H7 (cell line): ENCODE results near the gene COL5A2. TPM values are rescaled to one million over a fixed set of nuclear protein-coding genes. Genes with fewer than 3 reads are reported as not detected.
A peak's percentile ranks its signal among the peaks of the same experiment; 100 is the strongest.

Experiments
- DNase-seq: peaks from one replicate; pipeline ENCODE4 v3.0.0; 2012
- H3K27me3 ChIP-seq: 2 replicates; pipeline ENCODE4 v1.6.0; 2011; ENCODE audit warnings: mild to moderate bottlenecking, low read length; ENCODE audit not compliant: control insufficient read depth, insufficient read depth
- H3K36me3 ChIP-seq: replicated peaks from 2 replicates; pipeline ENCODE4 v1.5.1; 2011; ENCODE audit warnings: low read length; ENCODE audit not compliant: control insufficient read depth, insufficient read depth
- H3K4me3 ChIP-seq: 2 replicates; pipeline ENCODE4 v1.5.1; 2011; ENCODE audit warnings: low read depth, mild to moderate bottlenecking, control low read depth, low read length, moderate library complexity; ENCODE audit not compliant: insufficient read depth
- total RNA-seq: library from RNA; depleted of rRNA; stranded (reverse); fragments of >200 nt; shearing (Covaris generic); gene quantifications from 2 replicates; pipeline ENCODE4 v1.2.3, GENCODE V29; 2014

COL5A2 gene
- total RNA-seq, 1 experiment from 2014 or later, result 149 TPM

DNA sequence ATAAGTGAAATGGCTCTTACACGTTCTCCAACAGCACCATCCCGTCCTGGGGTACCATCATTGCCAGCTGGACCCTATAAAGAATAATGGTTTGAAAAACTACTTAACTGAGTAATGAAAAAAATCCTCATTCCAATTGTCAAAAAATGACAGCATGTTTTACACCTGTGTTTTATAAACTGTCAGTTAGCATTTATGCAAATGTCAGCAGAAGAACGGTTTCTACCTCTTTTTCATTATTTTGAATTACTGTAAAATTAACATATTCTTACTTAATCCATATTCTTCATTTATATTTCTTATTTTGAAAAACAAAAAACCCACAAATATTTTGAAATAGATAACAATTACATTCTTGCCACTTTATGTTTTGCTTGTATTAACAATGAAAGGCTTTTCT is 131.4 kb downstream of the COL5A2 start:
- Histone ChIP-seq H3K27me3 (no peaks in the 10 kb centered on the region), H3K4me3 (no peak overlapping the region), H3K36me3 (no peaks in the 10 kb centered on the region; the same call in 1 of the 2 replicates)
- DNase-seq, result no peak

DNA sequence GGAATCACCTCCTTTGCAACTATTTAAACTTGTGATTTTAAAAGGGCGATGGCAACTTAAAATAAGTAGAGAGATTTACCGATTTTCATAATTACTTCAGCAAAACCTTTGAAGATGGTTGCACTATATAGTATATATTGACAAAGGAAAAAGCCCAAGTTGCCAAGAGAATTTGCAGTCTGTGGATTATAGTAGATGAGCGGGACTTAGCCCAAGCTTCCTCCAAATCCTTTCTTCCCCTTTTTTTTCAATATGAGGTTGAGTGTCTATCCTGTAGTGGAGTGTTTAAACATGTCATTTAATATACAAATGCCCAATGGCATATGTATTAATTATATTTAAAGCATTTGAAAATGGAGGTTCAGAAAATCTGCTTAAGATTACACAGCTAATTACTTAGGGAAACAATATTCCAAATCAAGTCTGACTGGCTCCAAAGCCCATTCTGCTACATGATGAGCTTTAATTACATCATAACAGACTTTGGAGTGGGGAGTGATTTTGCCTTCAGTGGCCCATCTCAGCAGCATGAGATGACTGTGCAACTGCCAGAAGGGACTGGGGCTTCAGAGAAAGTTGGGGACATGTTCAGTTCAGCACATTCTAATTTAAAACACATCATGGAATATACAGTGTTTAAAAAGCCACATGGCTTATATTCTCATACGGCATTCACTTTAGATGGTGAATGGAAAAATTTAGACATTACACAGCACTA is 132.2 kb downstream of the COL5A2 start:
- no peaks in the 10 kb centered on the region for H3K27me3 ChIP-seq
- H3K36me3 ChIP-seq, result no peaks in the 10 kb centered on the region; the same call in 1 of the 2 replicates
- no peak overlapping the region for H3K4me3 ChIP-seq
- DNase-seq, result no peak

DNA sequence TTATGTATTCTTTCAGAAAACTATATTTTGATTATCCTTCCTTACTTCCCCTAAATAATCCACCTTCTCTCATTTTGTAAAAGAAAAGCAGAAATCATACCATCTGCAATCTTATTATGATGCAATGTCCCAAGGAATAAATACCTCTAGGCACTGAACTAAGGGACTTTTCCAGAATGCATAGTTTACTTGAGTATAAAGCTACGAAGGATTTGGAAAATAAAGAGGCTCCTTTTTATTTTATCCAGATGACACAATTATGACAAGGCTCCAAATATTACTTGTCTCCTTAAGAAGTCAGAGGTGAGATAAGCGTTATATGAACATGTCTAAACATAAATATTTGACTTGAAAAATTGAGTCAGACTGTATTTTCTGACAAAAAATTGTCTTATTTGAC is 133.2 kb downstream of the COL5A2 start:
- Histone ChIP-seq H3K36me3 (no peaks in the 10 kb centered on the region; the same call in 1 of the 2 replicates), H3K4me3 (no peak overlapping the region), H3K27me3 (no peaks in the 10 kb centered on the region)
- no peak for DNase-seq

DNA sequence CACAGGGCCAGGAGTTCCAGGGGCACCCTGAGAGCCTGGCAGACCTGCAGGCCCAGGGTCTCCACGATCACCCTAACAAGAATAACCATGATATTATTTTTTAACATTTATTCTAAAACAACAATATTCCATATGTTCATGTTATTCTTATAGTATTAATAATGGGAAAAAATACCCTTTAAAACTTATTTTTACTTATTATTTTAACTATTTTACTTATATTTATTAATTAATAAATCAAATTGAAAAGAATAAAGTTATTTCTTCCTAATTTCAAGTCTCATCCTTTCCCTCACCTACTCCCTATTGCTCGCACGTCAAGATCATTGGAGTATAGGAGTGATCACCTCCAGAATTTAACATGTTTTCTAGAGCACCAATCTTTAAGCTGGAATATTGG is 133.7 kb downstream of the COL5A2 start:
- no peak for DNase-seq
- H3K4me3 ChIP-seq, result no peak overlapping the region
- no peaks in the 10 kb centered on the region for H3K27me3 ChIP-seq
- H3K36me3 ChIP-seq, result no peaks in the 10 kb centered on the region; the same call in 1 of the 2 replicates

DNA sequence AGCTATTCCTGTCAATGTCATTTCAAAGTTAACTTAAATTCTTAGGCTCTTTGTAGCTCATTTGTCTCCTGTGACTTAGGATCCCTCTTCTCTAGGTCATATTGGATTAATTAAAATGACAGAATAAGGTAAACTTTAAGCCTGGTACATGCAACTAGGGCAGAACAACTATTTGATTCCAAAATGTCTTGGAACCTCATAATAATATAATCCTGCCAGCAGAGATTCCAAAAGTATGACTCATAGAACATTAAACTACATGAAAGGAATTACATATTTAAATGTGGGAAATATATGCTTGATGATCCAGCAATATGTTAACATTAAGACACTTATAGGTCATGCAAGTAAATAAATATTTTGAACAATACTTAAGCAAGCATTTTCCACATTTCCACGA is 142.0 kb downstream of the COL5A2 start:
- H3K27me3 ChIP-seq, result no peaks in the 10 kb centered on the region
- no peaks in the 10 kb centered on the region; the same call in 1 of the 2 replicates for H3K36me3 ChIP-seq
- H3K4me3 ChIP-seq, result no peak overlapping the region
- DNase-seq, result no peak

DNA sequence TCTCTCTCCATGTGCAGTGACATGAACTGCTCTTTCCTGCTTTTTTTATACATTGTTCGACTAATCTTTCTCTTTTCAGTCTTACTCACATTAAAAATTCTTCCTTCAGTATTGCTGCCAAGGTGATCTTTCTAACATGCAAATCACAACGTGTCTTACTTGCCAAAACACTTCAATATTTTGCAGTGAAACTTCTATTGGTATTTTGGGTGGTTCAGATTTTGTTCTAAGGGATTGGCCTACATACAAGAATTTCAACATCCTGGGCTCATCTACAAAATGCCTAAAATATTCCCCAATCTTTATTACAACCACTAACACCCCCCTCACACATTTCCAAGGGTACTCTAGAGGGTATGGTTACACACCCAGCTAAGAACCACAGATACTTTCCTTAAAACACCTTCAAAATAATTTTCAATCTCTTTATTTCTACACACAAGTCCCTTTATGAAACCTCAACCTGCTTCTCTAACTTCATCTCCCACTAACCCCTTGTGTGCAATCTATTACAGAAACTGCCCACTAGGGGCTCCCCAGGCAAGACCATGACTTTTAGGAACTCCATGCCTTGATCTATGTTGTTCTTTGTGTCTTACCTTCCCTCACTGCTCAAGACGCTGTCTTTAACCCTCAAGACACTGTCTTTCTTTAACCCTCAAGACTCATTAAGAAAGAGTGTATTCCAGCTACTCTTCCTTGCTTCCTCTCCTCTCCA is 154.5 kb downstream of the COL5A2 start:
- Histone ChIP-seq H3K27me3 (no peaks in the 10 kb centered on the region), H3K36me3 (no peaks in the 10 kb centered on the region), H3K4me3 (no peak overlapping the region)
- DNase-seq, result peak; percentile 42

DNA sequence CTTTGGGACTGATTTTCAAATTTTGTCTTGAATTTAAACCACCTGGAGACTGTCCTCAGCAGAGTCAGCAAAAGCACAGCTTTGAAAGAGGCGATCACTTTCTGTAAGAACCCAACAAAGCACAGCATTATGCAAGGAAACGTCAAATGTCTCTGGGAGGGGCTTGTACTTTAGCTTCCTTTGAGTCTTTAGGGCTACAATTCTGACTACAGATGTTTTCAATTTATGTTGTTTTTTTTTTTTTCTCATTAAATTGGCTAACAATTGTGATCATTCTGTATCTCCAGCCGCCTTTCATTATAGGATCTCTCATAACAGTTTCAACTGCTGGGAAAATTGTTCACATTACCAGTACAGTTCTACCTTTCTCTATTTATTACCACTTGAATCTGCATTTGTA is 157.1 kb downstream of the COL5A2 start:
- Histone ChIP-seq H3K4me3 (no peak overlapping the region), H3K27me3 (no peaks in the 10 kb centered on the region), H3K36me3 (no peaks in the 10 kb centered on the region)
- DNase-seq, result no peak

DNA sequence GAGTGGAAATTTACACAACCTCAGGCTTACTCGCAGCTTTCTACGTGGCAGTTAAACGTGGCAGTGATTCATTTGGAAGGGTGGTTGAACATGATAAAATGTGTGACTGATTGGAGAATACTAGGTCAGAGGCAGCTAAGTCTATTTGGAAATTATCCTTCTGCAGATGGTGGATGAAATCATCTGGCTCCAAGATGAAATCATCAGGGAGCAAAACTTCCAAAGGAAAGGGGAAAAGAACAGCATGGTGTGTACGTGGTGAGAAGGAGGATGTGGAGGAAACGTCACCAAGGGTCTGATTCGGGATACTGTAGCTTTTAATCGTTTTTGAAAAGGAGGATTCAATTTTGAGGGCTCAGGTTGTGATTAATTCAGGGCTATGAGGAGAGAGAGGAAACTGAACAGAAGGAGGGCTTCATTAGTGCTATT is 157.5 kb downstream of the COL5A2 start:
- Histone ChIP-seq H3K27me3 (no peaks in the 10 kb centered on the region), H3K36me3 (no peaks in the 10 kb centered on the region), H3K4me3 (no peak overlapping the region)
- DNase-seq, result no peak

DNA sequence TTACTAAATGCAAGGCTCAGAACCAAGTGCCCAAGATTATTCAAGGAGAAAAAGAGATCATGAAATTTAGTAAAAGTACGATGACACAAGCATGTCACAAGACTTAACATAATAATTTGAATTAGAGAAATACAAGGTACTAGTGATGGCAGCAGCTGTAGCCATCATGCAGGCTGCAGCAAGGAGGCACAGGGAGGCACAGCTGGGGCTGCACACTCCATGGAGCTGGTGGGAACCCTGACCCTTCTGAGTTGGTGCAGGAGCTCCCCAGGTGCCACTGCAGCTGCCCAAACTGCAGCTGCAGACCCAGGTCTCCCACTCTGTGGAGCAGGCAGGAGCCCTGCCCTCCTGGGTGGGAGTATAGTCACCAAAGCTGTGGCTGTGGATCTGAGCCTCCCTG is 159.4 kb downstream of the COL5A2 start:
- H3K27me3 ChIP-seq, result no peaks in the 10 kb centered on the region
- H3K36me3 ChIP-seq, result no peaks in the 10 kb centered on the region
- no peak for DNase-seq
- no peak overlapping the region for H3K4me3 ChIP-seq

DNA sequence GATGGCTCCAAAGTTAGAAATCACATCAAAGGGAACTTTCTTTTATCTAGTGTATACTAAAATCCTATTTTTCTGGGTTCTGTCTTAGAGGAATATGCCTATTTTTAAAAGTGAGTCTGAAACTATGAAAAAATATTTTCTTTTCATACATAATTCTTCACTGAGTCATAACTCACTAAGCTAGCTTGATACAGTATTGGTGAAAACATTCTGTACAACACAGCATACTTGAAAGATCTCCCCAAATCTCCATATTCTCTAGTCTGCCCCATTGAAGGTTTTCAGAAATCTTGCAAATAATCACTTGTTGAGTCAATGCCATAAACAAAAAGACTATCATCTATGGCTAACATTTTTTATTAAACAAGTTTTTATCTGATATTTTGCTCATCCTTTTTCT is 160.9 kb downstream of the COL5A2 start:
- DNase-seq, result no peak
- H3K36me3 ChIP-seq, result no peaks in the 10 kb centered on the region

DNA sequence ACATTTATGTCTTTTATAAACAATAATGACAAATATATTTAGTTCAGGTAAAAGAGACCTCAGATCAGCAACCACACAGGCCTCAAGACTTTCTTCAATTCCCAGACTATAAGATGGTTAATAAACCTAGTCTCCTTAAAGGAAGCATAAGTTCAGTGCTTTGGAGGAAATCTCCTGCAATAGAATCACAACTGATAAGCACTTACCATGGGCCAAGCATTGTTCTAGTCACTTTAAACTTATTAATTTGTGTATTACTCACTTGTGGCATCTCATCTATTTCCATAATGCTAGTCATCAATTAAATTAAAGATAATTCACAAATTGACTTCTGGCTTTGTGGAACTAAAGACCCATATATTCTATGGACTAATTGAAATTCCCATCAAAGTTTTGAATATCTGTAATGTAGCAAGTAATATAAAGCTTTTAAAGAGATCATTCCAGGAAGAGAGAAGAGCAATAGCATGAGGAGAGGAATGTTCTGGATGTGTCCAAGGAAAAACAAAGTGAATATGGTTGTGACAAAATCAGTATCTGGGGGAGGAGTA is 163.2 kb downstream of the COL5A2 start:
- H3K36me3 ChIP-seq, result no peaks in the 10 kb centered on the region
- no peak for DNase-seq
- no peaks in the 10 kb centered on the region for H3K27me3 ChIP-seq
- no peak overlapping the region for H3K4me3 ChIP-seq

More for the DNA sequence above, 160.9 kb downstream of the COL5A2 start:
- Histone ChIP-seq H3K4me3 (no peak overlapping the region), H3K27me3 (no peaks in the 10 kb centered on the region)

DNA sequence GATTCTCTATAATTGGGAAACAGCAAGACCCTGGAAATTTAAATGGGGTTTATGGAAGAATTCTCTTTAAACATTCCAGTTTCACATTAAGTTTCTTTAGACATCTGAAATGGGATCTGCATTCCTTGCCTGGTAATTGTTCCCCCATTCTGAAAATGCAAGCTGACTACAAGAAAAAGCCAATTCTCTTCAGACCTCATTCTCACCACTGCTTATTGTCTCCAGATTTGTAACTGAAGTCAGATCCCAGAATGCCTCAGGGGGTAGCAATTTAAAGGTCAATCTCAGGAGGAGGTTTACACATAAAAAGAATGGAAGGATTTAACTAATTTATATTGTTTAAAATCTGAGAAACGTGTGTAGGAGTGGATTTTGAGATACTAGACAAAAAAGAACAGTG is 164.2 kb downstream of the COL5A2 start:
- no peak for DNase-seq
- no peaks in the 10 kb centered on the region for H3K36me3 ChIP-seq
- no peak overlapping the region for H3K4me3 ChIP-seq
- H3K27me3 ChIP-seq, result no peaks in the 10 kb centered on the region

DNA sequence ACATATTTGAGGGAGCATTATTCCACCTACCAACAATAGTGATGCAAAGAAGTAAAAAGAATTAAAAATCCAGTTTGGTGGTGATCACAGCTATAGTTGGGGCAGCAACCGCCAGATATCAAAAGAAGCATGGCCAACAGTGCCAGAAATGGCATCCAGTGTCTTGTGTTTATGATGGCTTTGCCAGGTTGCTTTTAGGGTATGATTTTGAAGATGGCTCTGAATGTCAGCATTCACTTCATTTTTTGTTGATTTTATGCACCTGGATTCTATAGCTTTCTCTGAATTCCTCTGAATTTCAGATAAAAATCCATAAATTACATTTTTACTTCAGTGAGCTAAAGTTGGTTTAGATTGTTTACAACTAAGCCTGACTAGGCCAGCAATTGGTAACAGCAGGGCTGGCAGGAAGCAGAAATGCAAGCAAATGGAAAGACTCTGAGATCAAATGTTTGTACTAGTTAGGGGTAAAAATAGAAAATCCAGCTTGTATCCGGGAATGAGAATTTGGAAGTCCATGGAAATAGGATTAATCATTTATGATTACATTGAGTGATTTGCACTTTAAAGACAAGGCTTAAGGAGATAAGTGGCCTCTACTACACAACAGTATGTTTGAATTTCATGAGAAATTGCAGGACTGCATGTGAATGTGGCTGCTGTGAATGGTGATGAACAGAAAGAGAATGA is 165.0 kb downstream of the COL5A2 start:
- DNase-seq, result no peak
- H3K4me3 ChIP-seq, result no peak overlapping the region
- H3K27me3 ChIP-seq, result no peaks in the 10 kb centered on the region
- H3K36me3 ChIP-seq, result no peaks in the 10 kb centered on the region

DNA sequence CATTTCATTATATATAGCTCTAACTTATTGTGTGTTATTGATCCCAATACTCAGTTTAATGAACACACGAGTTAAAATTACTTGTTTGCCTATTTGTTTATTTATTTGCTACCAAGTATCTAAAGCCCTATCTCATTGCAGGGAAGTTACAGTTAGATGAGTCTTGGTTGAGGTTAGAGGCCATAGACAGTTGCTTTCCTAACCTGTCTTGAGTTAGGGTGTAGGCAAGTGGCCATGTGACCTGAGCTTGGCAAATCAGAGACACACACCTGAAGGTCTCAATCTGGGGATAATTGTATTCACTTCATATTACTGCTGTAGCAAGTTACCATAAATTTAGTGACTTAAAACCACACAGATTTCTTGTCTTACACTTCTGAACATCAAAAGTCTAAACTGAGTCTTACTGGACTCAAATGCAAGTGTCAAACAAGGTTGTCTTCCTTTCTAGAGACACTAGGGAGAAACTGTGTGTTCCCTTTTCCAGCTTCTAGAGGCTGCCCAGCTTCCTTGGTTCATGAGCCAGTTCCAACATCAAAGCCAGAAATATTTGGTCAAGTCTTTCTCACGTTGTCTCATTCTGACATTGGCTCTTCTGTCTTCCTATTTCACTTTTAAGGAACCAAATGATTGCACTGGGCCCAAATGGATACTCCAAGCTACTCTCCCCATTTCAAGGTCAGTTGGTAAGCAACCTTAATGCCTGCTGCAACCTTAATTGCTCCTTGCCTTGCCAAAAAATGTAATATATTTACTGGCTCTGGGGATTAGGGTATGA is 165.7 kb downstream of the COL5A2 start:
- no peak for DNase-seq
- H3K4me3 ChIP-seq, result no peak overlapping the region
- no peaks in the 10 kb centered on the region for H3K36me3 ChIP-seq
- no peaks in the 10 kb centered on the region for H3K27me3 ChIP-seq
